Stimulated activated CD8-positive, alpha-beta memory T cell treated with anti-CD3 and anti-CD28 coated beads, Interleukin-15, amount 100 ng/mL, for 1 hour (primary cell): ENCODE data around the gene MUC15.

Experiments used
- DNase-seq: peaks from one replicate; pipeline ENCODE4 v3.0.0-alpha.2; 2020; ENCODE audit warnings: low read depth

Gene MUC15

DNA sequence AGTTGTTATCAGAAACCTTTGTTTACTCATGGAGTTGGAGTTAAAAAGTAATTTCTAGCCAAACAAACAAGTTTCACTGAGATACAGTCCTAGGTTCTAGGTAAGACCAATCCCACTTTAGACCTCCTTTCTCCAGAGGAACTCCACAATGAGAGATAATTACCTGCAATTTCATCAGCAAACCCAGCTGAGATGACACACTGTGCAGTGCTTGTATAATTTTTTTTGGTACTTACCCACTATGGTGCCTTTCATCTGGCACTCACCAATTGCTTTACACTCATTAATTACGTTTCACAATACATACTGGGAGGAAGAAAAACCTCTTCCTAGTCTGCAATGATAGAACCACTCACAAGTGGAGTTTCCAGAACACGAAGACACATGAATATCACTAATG is 1.8 kb upstream of the MUC15 start:
- no peak for DNase-seq

DNA sequence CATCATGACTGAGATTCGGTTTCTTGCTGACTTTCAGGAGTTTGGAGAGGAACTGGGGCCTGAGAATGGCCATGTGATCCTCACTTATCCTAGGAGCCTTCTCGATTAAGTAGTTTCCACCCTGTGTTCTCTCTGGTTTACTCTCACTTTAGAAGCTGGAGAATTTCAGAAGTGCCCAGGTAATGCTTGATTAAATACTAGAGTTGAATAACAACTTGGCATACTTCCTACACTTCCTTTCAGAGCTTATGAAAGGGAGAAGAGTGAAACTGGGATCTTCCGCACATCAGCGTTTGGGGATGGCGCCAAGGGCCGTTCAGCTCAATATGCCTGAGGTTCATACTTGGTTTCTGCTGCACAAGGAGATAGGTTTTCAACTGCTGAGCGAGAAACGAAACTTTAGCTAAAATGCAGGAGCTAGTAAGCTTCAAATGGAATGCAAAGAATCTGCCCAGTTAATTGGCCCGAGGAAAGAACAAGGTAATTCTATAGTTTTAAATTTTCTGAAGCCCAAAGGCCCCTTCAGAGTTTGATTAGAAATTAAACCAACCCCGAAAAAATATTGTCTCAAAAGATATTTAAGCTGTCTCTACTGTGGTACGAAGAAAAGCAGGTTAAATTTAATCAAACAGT is 823 bp upstream of the MUC15 start:
- no peak for DNase-seq

DNA sequence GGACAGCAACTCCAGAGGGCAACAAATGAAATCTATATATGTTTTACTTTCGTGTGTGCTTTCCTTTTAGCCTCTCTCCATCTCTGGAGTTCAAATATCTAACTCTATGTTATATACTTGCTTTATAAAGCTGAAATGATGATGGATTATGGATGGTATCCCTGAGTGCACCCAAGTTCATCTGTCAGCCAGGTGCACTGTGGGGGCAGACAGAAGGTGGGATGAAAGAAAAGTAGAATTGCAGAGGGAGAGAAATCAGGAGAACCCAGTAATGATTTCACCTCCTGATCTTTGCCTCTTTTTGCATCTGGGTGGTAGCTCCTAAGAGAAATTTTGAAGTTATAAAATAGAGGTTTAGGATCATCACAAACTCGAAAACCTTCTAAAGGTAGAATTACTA is 2.4 kb downstream of the MUC15 start:
- DNase-seq: no peak

DNA sequence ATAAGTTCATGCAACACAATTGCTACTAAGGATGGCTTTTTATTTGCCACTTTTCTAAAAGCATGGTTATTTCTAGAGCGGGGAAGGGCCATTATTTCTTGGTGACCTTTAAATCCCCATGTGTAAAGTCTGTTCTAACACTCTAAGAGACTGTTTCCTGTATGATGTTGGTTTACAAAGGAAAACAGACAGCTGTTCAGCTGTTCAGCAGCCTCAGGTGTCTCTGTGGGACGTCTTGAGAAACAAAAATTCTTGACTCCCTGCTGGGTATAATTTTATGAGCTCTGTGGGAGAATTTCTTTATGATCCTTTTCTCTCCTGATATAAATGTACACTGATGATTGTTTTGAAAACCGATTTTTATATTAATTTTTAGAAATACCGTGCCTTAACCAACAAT is 13.9 kb downstream of the MUC15 start:
- no peak for DNase-seq

DNA sequence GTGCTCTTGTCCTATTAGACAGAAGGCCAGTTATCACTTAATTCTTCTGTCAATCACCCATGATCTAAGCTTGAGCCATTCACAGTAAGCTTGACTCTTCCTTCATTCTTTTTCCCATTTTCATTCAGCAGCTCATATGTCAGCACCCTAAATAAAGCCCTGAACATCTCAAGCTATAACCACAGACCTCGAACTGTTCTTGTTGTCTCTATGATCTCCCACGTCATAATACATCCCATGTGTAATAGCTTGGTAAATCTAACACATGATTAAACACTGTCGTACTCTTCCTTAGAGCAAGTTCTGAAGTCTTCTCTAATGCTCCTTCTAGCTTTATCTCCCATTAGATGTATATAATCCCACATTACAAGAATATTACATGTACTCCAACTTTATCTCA is 14.4 kb downstream of the MUC15 start:
- no peak for DNase-seq

DNA sequence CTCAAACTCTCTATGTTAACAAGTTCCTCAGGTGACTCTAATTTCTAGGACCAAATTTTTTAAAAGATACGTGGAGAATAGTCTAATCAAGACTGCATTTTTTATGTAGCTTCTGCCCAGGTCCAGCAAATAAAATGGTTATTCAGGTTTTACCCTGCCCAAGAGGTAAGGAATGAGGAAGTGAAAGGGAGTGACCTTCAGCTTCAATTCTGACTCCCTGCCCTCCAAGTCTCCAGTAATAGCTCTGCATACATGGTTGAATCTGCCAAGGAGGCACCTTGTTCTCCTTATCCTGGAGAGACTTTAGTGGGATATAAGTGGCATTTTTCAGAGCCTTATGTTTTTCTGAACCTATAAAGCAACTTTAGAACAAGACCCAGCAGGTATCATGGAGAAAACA is 15.5 kb downstream of the MUC15 start:
- DNase-seq: no peak

DNA sequence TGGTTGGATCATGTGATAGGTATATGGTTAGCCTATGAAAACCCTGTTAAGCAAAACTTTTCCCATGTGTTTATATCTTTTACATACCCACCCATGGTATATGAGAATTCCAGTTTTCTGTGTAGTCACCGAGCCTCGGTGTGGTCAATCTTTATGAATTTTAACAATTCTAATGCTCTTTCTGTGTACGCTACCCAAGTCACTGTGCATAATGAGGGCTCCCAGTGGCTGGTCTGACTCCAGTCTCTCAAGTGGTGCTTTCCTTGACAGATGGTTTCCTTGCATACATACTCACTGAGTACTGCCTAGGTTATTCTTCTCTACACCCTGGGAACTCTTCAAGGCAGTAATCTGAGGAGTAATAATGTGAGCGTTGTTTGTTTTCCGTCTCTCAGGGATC is 17.6 kb downstream of the MUC15 start:
- DNase-seq: no peak

DNA sequence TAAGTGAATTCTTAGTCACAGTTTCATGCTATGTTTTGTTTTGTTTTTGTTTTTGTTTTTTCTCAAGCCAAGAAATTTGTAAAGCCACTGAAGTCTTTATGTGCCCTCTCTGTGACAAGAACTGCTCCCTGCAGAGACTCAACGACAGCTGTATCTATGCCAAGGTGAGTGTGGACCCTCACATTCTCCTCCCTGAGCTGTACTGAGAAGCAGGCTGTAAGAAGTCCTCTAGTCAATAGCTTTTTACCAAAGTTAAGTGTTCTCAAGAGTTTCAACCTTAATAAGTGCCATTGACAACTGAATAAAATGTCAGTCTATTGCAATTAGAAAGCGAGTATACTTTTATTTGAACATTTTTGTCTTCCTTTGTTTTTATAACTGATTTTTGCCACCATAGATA is 18.9 kb downstream of the MUC15 start:
- DNase-seq: no peak

DNA sequence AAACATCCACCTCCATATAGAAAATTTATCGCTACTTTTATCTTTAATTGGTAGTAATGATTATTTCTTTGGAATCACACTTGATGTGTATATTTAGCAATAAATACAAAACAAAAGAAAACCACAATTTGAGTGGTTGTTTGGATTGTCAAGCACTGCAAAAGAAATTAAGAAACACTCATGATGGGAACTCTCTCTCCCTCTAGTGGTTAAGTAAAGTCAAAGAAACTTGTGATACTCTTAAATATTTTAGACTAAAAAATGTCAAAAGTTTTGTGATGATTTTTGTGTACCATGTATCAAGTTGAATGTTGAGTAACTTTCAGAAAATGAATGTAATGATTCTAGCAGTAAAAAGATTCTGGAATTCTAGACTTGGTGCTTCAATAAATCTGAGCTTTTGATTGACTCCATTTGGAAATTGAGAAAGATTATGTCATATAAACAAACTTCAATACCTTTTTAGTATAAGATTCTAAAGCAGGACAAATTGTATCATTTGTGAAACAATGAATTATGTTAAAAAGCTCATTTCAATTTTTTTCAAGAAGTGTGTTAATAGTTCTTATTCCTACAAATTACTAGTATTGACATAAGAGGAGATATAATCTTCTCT is 20.8 kb downstream of the MUC15 start:
- DNase-seq: no peak

DNA sequence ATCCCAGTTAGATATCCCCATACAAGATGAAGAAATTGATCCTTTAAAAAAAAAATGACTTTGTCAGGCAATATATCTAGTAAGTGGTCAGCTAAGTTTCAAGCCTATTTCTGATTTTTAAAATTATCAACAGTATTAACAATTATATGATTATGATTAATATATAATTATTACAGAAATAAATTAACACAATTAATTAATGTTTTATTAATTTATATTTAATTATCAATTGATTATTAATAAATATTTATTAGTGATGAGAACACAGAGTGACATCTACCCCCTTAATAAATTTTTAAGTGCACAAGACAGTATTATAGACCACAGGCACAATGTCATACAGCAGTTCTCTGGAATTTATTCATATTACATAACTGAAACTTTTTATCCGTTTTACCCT is 22.0 kb downstream of the MUC15 start:
- no peak for DNase-seq

DNA sequence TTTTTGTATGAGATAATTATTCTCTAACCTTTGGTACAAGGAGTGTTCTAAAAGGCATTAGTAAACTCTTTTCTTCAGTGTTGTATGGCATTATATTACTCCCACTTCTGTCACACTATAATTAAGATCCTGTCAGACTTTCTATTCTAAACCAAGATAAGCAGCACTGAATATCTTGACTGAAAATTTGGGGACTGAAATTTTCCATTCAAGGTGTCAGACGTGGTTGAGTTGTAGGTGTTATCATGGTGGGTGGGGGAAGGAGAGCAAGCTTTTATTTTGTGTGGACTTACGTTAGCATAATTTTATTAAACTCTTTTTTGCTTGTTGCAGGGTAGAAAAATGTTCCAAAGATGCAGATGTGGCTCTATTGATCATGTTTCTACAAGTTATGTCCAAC is 22.9 kb downstream of the MUC15 start:
- DNase-seq: no peak

DNA sequence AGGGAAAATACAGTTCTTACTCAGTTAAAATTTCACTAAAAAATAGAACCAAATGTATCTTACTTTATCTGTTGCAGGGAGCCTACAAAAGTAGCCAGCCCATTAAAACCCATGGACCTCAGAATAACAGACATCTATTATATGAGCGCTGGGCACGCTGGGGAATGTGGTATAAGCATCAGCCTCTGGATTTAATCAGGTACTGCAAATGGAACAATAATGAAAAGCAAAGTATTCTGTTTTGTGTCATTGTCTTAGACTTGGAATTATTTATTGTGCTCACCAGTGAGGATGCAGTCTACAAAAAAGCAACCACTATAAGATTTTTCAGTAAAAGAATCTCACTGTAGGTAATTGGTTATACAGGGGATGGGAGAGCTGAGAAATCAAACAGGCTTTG is 30.2 kb downstream of the MUC15 start:
- DNase-seq: no peak

DNA sequence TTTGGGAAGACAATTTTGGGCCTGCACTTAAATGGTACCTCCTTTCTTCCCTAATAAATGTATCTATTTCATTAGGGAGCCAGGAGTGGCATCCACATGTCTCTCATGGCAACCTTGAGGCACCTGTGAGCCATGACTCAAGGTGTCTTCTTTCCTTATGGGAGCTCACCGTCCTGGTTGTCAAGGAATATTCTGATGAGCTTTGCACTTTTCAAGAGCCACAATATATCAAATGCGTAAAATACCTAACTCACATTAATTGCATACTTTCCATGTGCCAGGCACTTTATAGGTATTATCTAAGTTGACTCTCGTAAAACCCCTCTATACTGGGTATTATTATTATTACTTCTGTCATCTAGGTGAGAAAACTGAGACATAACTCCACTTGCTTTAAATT is 32.5 kb downstream of the MUC15 start:
- DNase-seq: no peak

DNA sequence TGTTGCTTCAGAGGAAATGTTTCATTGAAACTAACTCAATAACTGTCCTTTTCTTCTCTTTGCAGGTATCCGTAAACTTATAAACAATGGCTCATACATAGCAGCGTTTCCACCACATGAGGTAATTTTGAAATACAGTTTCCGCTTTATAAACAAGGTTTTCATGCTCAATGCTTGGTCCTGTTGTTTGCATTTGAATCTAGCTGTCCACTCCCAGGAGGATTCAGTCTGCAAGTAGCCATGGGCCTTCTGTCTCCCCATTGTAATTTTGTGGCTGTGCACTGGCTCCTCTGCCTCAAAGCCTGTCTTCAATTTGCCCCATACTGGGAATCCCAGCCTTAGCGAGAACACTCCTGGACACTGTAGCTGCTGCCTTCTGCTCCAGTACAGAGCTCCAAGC is 34.7 kb downstream of the MUC15 start:
- no peak for DNase-seq

DNA sequence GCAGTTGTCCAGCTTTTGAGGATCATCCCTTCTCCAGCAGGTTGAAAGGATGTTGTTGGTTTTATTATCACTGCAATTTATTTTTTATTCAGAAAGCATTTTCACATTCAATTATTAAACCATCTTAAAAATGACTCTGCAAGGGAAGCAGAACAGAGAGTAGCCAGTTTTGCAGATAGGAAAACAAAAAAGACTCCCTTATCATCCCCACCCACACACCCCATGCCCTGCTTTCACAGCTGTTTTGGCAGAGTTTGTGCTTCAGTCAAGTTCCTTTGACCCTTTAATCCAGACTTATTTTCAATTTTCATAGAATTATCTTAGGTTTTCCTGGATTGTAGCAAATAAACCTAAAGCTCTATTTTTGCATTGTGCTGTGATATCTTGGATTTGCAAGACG is 44.4 kb downstream of the MUC15 start:
- DNase-seq: no peak

DNA sequence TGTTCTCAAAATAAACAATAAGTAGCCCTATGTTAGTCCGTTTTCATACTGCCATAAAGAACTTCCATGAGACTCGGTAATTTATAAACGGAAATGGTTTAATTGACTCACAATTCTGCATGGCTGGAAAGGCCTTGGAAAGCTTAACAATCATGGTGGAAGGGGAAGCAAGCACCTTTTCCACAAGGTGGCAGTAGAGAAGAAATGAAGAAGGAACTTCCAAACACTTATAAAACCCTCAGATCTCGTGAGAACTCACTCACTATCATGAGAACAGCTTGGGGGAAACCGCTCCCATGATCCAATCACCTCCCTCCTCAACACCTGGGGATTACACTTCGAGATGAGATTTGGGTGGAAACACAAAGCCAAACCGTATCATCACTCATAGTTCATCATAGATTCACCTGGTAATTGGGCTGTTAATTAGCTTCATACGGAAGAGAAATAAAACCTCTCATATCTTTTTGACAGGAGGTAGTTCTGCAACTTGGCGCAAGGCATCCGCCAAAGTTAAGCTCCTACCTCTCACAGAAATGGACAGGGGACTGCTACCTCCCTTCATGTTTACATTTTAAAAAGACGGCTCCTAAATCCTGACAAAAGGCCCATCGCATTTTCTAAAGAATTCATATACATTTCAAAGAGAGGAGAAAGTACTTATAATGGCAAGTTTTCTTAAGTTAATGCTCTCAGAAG is 49.0 kb downstream of the MUC15 start:
- no peak for DNase-seq

DNA sequence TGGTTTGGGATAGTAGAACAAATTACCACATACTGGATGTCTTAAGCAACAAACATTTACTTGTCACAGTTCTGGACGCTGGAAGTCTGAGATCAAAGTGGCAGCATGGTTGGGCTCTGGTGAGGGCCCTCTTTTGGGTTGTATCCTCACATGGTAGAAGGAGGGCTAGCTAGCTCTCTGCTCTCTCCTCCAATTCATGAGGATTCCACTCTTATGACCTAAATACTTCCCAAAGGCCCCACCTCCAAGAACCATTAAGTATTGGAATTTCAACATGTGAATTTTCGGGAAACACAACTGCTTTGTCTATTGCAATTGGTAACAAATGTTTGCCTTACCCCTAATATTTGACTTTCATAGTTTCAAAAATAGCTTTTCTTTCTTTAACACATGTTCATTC is 52.6 kb downstream of the MUC15 start:
- DNase-seq: no peak

DNA sequence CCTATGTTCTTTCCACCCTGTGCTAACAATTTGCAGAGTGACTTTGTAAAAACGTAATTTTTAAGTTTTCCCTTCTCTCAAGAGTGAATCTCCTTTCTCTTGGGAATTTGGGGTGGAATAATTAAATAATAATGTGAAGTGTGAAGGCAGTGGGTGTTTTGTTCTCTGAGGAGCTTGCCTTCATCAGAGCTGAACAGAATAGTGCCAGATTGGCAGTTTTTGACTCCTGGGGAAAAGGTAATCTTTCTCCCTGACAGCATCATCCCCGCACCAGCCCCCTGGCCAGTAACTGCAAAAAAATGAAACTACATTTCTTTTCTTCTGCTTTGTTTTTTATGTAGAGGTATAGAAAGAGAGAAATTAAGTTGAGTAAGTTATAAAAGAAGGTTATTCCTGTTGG is 59.9 kb downstream of the MUC15 start:
- no peak for DNase-seq

DNA sequence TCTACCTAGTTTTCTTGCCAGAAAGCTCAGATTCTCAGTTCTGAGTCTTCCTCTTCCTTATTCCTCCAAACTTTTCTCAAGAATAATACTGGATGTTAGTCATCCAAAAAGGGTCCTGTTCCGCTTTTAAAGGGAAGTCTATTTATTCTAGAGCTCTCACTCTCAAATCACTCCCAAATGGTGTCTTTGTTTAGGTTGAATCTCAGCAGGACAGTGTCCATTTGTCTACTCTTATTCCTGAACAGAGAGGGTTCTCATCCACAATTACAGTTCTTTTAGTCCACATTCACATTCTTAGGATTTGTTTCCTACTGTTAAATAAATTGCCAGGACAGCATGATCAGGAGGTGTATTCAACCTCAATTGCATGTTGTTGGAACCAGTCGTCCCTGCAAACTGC is 61.3 kb downstream of the MUC15 start:
- no peak for DNase-seq

DNA sequence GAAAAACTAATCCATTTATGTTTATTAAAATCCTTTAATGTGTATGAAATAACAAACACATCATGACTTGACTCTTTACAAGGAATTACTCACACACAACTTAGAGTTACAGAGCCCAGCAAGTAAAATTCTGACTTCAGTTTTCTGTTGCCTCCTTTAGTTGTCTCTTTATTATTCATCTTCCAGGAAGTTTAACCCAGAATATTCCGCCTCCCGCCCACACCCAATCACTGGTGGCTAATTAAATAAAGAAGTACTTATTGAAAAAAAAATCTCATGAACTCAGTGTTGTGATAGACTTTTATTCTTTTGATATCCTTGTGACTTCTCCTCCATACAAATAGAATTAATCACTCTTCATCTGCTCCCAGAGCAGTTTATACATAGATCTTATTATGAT is 61.9 kb downstream of the MUC15 start:
- DNase-seq: no peak
